GM12864 (cell line): ENCODE measurements around the gene SLC20A1.

Source experiments
- DNase-seq: peaks from one replicate; pipeline ENCODE4 v3.0.0-alpha.2; 2011; ENCODE audit warnings: low read depth
- H3K4me3 ChIP-seq: 2 replicates; pipeline ENCODE4 v1.5.1; 2011; ENCODE audit warnings: mild to moderate bottlenecking, low read depth, low read length, control low read depth
- TF ChIP-seq, protein P1 (sequence below): IDR thresholded peaks from 2 replicates; pipeline ENCODE4 v1.5.1; 2011; ENCODE audit warnings: low read depth, mild to moderate bottlenecking, moderate library complexity, low read length, control low read depth, inconsistent platforms; ENCODE audit errors: missing control alignments

The SLC20A1 gene

DNA sequence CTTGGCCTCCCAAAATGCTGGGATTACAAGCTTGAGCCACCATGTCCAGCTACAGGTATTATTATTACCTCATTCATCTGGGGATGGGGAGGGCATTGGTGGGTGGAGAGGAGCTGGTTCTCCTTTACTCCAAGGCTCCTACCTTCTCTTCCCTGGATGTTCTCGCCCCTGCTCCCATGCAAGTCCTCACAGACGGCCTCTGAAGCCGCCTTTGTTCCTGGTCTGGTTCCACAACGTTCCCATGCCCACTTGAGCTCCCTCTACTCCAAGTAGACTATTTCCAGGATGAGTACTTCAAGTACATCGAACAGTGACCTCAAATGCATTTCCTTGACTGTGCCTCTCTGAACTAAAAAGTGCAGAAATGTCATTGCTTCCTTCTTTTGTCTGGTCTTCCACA is 3.2 kb upstream of the SLC20A1 start:
- TF ChIP-seq, protein P1, sequence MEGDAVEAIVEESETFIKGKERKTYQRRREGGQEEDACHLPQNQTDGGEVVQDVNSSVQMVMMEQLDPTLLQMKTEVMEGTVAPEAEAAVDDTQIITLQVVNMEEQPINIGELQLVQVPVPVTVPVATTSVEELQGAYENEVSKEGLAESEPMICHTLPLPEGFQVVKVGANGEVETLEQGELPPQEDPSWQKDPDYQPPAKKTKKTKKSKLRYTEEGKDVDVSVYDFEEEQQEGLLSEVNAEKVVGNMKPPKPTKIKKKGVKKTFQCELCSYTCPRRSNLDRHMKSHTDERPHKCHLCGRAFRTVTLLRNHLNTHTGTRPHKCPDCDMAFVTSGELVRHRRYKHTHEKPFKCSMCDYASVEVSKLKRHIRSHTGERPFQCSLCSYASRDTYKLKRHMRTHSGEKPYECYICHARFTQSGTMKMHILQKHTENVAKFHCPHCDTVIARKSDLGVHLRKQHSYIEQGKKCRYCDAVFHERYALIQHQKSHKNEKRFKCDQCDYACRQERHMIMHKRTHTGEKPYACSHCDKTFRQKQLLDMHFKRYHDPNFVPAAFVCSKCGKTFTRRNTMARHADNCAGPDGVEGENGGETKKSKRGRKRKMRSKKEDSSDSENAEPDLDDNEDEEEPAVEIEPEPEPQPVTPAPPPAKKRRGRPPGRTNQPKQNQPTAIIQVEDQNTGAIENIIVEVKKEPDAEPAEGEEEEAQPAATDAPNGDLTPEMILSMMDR, result no peak
- no peak overlapping the region for H3K4me3 ChIP-seq

DNA sequence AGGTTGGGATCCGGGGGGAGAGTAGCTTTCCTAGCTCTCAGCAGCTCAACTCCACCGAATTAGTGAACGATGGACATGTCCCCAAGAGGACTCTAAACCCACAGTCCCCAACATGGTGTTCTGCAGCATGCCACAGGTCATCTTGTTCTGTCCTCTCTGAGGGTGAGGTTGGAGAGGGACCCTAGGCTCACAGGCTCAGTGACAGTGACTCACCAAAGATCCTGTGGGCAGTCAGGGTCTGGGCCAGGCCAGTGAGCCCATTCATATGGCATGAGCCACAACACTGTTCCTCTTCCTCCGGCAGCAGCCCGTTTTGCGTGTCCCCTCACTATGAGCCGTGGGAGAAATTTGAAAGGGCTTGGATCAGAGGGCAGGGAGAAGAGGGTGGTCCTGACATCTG is 2.8 kb upstream of the SLC20A1 start:
- no peak for DNase-seq
- no peak overlapping the region for H3K4me3 ChIP-seq
- TF ChIP-seq, protein P1, result no peak

More for the DNA sequence above, 3.2 kb upstream of the SLC20A1 start:
- no peak for DNase-seq

DNA sequence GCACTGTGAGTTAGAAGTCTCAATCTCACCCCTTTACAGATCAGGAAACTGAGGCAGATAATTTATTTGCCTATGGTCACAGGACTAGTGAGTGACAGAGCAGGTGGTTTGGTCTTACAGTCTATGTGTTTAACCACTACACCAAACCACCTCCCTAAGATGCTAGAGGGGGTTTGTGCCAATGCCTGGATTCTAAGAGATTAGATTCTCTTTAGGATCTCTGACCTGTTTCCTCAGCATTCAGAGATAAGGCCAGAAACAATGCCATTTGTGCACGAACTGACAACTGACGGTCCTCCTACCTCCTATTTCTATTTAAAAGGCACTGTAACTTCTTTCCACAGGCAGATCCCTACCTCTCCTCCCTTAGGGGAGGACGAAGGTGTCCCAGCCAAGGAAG is 2.3 kb upstream of the SLC20A1 start:
- TF ChIP-seq, protein P1, result no peak
- no peak for DNase-seq
- no peak overlapping the region for H3K4me3 ChIP-seq

DNA sequence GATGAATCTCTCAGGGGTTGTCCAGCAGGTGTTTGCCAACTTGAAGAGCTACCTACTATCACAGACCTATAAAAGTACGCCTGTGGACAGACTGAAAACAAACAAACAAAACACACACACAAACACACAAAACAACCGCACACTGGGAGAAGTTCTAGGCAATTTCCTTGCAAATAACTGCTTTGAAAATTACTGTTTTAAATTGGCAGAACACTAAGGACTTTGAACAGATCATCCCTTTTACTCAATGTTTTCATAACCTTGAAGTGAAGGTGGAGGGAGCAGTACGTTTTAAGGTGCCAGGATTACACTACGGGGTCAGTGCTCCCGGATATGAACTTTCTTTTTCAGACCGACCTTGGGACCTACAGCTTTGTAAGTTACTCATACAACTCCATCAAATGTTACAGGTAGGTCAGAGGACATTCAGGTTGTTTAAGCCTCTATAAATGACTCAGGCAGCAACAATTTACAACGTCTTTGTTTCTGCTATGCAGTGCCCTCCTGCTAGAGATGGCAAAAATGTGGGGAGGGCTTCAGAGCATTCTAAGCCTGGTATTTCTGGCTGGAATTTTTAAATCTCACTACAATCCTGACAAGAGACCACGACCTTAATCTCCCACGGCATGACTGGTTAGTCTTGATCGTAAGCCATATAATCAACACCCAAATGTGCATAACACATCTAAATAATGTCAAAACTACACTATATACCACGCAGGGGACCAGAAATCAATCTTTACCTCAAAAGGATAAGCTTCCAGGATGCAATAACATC is 1.4 kb upstream of the SLC20A1 start:
- DNase-seq, result no peak
- peak overlapping the region; percentile 97 for H3K4me3 ChIP-seq
- TF ChIP-seq, protein P1, result no peak

DNA sequence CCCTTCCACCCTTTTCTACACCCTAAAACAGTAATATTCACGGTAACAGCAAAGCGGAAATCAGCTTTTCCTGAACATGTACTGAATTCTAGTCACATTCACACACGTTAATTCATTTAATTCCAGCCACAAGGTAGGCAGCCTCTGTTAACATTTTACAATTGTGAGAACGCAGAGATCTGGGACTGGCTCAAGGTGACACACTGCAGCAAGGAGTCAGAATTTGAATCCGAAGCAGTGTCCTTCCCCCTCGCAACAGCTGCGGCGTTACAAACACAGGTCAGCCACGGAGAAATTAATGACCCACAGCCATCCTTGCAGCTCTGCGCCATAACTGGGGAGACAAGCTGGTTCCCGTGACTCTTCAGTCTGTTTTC is 818 bp upstream of the SLC20A1 start:
- DNase-seq, result no peak

DNA sequence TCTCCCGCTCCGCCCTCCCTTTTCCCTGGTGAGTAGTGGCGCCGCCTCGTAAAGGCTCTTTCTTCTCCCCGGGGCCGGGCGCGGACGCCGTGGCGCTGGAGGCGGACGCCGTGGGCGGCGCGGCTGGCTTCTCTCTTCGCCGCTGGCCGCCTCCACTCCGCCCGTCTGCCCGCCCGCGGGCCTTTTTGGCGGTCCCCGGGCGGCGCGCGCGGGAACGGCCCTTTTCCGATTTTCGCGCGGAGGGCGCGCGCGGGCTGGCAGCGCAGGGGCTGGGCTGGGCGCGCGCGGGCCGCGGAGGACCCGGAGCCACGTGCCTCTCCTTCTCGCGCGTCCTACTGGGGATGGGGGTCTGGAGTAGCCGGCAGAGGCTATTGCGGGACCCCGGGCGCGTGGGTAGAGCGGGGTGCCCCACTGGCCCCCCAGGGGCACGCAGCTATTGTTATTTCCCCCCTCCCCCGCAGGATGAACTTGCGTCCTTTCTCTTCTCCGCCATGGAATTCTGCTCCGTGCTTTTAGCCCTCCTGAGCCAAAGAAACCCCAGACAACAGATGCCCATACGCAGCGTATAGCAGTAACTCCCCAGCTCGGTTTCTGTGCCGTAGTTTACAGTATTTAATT is 472 bp downstream of the SLC20A1 start:
- no peak for DNase-seq
- TF ChIP-seq, protein P1, result no peak
- H3K4me3 ChIP-seq, result peak overlapping the region; percentile 97

More for the DNA sequence above, 818 bp upstream of the SLC20A1 start:
- TF ChIP-seq, protein P1, result no peak
- H3K4me3 ChIP-seq, result peak overlapping the region; percentile 97
